GM21576 (cell line): ENCODE data around the gene KRT79.
"Not testable (repeated sequence)": the region's sequence is repeated elsewhere in the genome, so short reads cannot be mapped to it uniquely, and the experiment has no call there.

Source experiments
- ATAC-seq: cut with Tn5 transposase; IDR thresholded peaks from one replicate; pipeline ENCODE4 v1.9.1; 2021; ENCODE audit warnings: mild to moderate bottlenecking, moderate library complexity; ENCODE audit not compliant: unreplicated experiment

The KRT79 gene

GRCh38 chr12:52861511-52861910 is 27.4 kb upstream of the KRT79 start:
- no peak for ATAC-seq

- no peak for ATAC-seq
These were observed 26.2 kb upstream of the KRT79 start for GRCh38 chr12:52860102-52860823.

- ATAC-seq, result no peak
These were observed 23.4 kb upstream of the KRT79 start for GRCh38 chr12:52857500-52857899.

GRCh38 chr12:52856787-52857186 is 22.7 kb upstream of the KRT79 start:
- ATAC-seq, result no peak

GRCh38 chr12:52856077-52856476 is 22.0 kb upstream of the KRT79 start:
- not testable (repeated sequence) for ATAC-seq

GRCh38 chr12:52851787-52852186 is 17.7 kb upstream of the KRT79 start:
- no peak for ATAC-seq

- ATAC-seq, result no peak
These were observed 16.6 kb upstream of the KRT79 start for GRCh38 chr12:52850681-52851080.

GRCh38 chr12:52849511-52849910 is 15.4 kb upstream of the KRT79 start:
- no peak for ATAC-seq

- no peak for ATAC-seq
These were observed 14.6 kb upstream of the KRT79 start, which contains the start of gene KRT78 for GRCh38 chr12:52848661-52849255. Gene KRT78 (minus strand): TSS chr12:52848994. CDS start chr12:52848930, 64 bp downstream.

GRCh38 chr12:52847335-52848102 is 13.4 kb upstream of the KRT79 start:
- no peak for ATAC-seq

GRCh38 chr12:52846356-52846970 is 12.4 kb upstream of the KRT79 start:
- no peak for ATAC-seq

GRCh38 chr12:52845946-52846345 is 11.8 kb upstream of the KRT79 start:
- ATAC-seq, result no peak

- ATAC-seq, result no peak
These were observed 10.3 kb upstream of the KRT79 start for GRCh38 chr12:52844386-52844785.

- ATAC-seq, result no peak
These were observed 5.5 kb upstream of the KRT79 start for GRCh38 chr12:52839436-52840105.

GRCh38 chr12:52838609-52839435 is 4.7 kb upstream of the KRT79 start:
- no peak for ATAC-seq

- ATAC-seq, result no peak
These were observed 3.9 kb upstream of the KRT79 start for GRCh38 chr12:52837781-52838608.

- no peak for ATAC-seq
These were observed 3.3 kb upstream of the KRT79 start for GRCh38 chr12:52837413-52837741.

- no peak for ATAC-seq
These were observed 2.6 kb upstream of the KRT79 start for GRCh38 chr12:52836491-52837412.
